ENCODE data around the gene SREBF1.

The SREBF1 gene

GRCh38 chr17:17774009-17774881 is 62.5 kb downstream of the SREBF1 start:
- peak; percentile 35 for DNase-seq

GRCh38 chr17:17772231-17772630 is 64.6 kb downstream of the SREBF1 start:
- DNase-seq, result no peak

- no peak for DNase-seq
These were observed 65.1 kb downstream of the SREBF1 start for GRCh38 chr17:17771498-17772201.

GRCh38 chr17:17770632-17771044 is 66.1 kb downstream of the SREBF1 start:
- no peak for DNase-seq

GRCh38 chr17:17769869-17770631 is 66.7 kb downstream of the SREBF1 start:
- DNase-seq, result no peak

GRCh38 chr17:17768424-17769088 is 68.2 kb downstream of the SREBF1 start:
- DNase-seq, result no peak

- no peak for DNase-seq
These were observed 68.8 kb downstream of the SREBF1 start for GRCh38 chr17:17767887-17768418.

GRCh38 chr17:17767154-17767869 is 69.5 kb downstream of the SREBF1 start:
- DNase-seq, result no peak

GRCh38 chr17:17766744-17767120 is 70.1 kb downstream of the SREBF1 start:
- DNase-seq, result no peak

- peak; percentile 14 for DNase-seq
These were observed 70.6 kb downstream of the SREBF1 start for GRCh38 chr17:17766077-17766743.

GRCh38 chr17:17765359-17766076 is 71.3 kb downstream of the SREBF1 start:
- no peak for DNase-seq

GRCh38 chr17:17763734-17764133 is 73.1 kb downstream of the SREBF1 start:
- DNase-seq, result no peak

- no peak for DNase-seq
These were observed 73.7 kb downstream of the SREBF1 start for GRCh38 chr17:17763136-17763535.

- DNase-seq, result no peak
These were observed 74.1 kb downstream of the SREBF1 start for GRCh38 chr17:17762744-17763105.

Measured in CD4-positive, alpha-beta T cell treated with Interleukin-17A for 4 hours (primary cell).